Regular cardiac myocyte (primary cell): ENCODE data around the gene CABP1. TPM values are rescaled to one million over a fixed set of nuclear protein-coding genes. Genes with fewer than 3 reads are reported as not detected.

ENCODE experiments used
- total RNA-seq: library from RNA; depleted of rRNA; stranded (reverse); fragments of >200 nt; gene quantifications from 2 replicates; pipeline ENCODE4 v1.2.3, GENCODE V29; 2014

The CABP1 gene
- 10.7 and 16.1 TPM in 2 replicates for total RNA-seq

GRCh38 chr12:120639771-120640721 lies at the start of gene CABP1:
Gene CABP1, plus strand, starts transcription at chr12:120640626. Its CDS starts 60 bp downstream, at chr12:120640686.

GRCh38 chr12:120686690-120687577 lies 46.5 kb downstream of the CABP1 start, which contains the start of gene MLEC:
Gene MLEC, plus strand, starts transcription at chr12:120687149. Its CDS starts 148 bp downstream, at chr12:120687297.

GRCh38 chr12:120710031-120710804 lies 69.8 kb downstream of the CABP1 start, which contains the start of gene UNC119B:
Gene UNC119B, plus strand, starts transcription at chr12:120710458. Its CDS starts 17 bp downstream, at chr12:120710475.

Other genes starting within 250 kb of the CABP1 start
- gene COX6A1, start 202.5 kb upstream of the CABP1 start, total RNA-seq: 729 and 777 TPM in 2 replicates
- 17.5 and 47.0 TPM in 2 replicates for gene TRIAP1, start 194.2 kb upstream of the CABP1 start, total RNA-seq
- gene GATC, start 194.2 kb upstream of the CABP1 start, total RNA-seq: 18.4 and 24.0 TPM in 2 replicates
- gene SRSF9, start 170.9 kb upstream of the CABP1 start, total RNA-seq: 167 and 251 TPM in 2 replicates
- gene DYNLL1, start 144.5 kb upstream of the CABP1 start, total RNA-seq: 169 and 450 TPM in 2 replicates
- 30.9 and 36.4 TPM in 2 replicates for gene COQ5, start 111.5 kb upstream of the CABP1 start, total RNA-seq
- 95.3 and 136 TPM in 2 replicates for gene RNF10, start 106.3 kb upstream of the CABP1 start, total RNA-seq
- 32.1 and 99.1 TPM in 2 replicates for gene POP5, start 59.2 kb upstream of the CABP1 start, total RNA-seq
- 165 and 193 TPM in 2 replicates for gene MLEC, start 46.5 kb downstream of the CABP1 start, total RNA-seq
- gene UNC119B, start 69.8 kb downstream of the CABP1 start, total RNA-seq: 22.8 and 27.0 TPM in 2 replicates
- 5.2 and 7.6 TPM in 2 replicates for gene ACADS, start 85.2 kb downstream of the CABP1 start, total RNA-seq